Raji (cell line): ENCODE data around the gene MICAL2.

Experiments used
- POLR2A ChIP-seq: IDR thresholded peaks from 2 replicates; pipeline ENCODE4 v1.6.1; 2011; ENCODE audit warnings: low read depth, low read length, control low read depth; ENCODE audit not compliant: insufficient read depth

MICAL2 gene

GRCh38 chr11:12130180-12130980 lies 20.0 kb downstream of the MICAL2 start:
- TF ChIP-seq POLR2A = no peak

- TF ChIP-seq POLR2A = no peak
Measured at GRCh38 chr11:12131943-12132789, 21.8 kb downstream of the MICAL2 start.

GRCh38 chr11:12132790-12133145 lies 22.4 kb downstream of the MICAL2 start:
- TF ChIP-seq POLR2A = no peak

GRCh38 chr11:12133547-12134235 lies 23.3 kb downstream of the MICAL2 start:
- TF ChIP-seq POLR2A = no peak

GRCh38 chr11:12134236-12134585 lies 23.8 kb downstream of the MICAL2 start:
- TF ChIP-seq POLR2A = no peak

GRCh38 chr11:12135185-12135584 lies 24.8 kb downstream of the MICAL2 start:
- no peak for TF ChIP-seq POLR2A

DNA sequence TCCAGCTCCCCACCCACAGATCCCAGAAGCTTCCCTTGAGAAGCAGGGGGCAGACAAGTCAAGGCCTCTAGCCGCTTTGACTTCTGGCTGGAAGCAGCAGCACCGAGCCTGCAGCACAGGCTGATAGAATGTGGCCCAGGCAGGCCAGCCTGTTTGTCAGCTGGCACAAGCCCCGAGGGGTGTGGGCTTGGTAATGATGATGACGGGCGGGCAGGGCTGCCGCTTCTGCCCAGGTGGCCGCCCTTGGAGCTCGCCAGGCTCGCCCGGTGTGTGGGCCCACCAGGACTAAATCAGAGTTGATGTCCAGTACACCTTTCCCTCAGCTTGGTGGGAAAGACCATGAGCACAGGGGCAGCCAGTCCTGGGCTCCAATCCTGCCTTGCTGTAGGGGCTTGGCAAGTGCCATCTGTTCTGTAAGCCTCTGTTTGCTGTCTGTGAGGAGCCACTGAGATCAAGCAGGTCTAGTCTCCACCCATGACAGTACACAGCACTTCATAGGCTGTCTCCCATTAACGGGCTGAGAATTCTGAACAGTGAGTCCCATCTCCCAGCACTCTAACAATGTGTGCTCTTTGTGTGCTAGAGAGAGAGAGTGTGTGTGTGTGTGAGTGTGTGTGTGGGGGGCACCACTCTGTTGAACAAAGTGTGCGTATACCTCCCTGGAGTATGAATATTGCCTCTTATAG lies 26.8 kb downstream of the MICAL2 start:
- no peak for TF ChIP-seq POLR2A

DNA sequence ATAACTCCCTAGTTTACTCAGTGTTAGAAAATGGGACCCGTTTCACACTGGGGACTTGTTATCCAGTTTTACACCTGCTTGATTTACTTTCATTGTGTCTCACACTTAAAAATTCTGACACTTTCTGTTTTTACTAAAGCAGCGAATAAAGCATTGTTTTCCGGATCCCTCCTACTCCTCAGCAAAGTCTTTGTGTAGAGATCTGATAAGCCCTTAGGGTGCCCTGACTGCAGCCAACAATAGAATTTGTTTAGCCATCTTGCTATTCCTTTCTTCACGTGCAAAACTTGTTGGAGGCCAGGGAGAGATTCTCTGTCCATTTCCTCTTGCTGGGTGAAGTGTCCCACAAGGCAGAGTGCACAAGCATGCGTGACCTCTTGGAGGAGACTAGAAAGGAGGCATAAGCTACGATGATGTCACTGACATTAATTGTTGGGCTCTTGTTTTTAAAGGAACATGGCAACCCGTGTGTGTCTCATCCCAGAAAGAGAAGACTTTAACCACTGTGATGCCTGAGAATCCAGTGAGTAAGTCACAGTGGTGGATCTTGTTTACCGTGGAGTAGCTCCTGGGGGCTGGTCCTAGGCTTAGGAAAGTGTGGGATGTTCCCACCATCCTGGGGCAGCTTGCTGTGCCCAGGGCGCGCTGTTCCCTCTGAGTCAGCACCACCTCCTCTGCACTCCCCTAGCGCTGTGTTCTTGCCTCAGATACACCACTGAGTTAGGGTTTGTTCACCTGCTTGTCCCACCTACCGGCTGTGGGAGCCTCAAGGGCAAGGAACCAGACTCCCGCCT lies 27.7 kb downstream of the MICAL2 start:
- no peak for TF ChIP-seq POLR2A

DNA sequence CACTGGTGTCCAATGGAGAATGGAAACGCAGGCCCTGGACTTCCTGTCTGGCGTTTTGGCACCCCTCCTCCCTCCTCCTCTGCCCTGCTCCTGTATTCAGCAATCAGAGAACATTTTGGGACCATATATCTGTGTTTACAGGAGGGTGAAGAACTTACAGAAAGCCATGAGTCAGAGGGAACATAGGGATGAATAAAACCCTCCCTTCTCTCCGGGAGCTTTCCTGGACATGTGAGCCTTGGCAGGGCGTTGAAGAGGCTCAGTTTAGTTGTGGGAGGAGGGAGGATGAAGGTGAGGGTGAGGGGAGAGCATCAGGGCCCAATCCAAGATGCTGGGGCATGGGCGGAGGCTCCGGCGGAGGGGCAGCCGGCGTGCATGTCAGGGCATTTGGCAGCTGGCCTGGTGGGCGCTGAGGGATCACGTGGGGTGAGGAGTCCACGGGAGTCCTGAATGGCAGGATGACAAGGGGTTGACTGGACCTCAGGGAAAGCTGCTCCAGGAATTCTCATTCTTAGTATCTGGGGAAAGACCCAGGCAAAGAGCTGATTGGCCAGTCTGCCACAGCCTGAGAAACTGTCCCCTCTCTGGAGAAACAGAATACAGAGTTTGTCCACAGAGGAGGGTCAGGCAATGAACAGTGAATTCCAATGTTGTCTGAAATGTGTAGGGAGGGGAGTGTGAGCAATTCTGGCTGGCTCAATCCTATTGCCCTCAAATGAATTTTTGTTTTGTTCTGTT lies 28.9 kb downstream of the MICAL2 start:
- TF ChIP-seq POLR2A = no peak

GRCh38 chr11:12140186-12140793 lies 29.9 kb downstream of the MICAL2 start:
- no peak for TF ChIP-seq POLR2A

GRCh38 chr11:12141283-12141682 lies 30.9 kb downstream of the MICAL2 start:
- no peak for TF ChIP-seq POLR2A

GRCh38 chr11:12142176-12142575 lies 31.8 kb downstream of the MICAL2 start:
- no peak for TF ChIP-seq POLR2A

GRCh38 chr11:12142909-12143308 lies 32.5 kb downstream of the MICAL2 start:
- TF ChIP-seq POLR2A = no peak
